Panc1 (cell line): ENCODE data around the gene ATG10. TPM values are rescaled to one million over a fixed set of nuclear protein-coding genes. Genes with fewer than 3 reads are reported as not detected.

Experiments used
- total RNA-seq: library from RNA; stranded (reverse); gene quantifications from one replicate; pipeline ENCODE4 v1.2.1, GENCODE V29; 2021; ENCODE audit not compliant: unreplicated experiment

Gene ATG10
- total RNA-seq, 1 experiment from 2014 or later = 14.0 TPM

Other genes starting within 250 kb of the ATG10 start
- gene SSBP2, start 220.9 kb upstream of the ATG10 start, total RNA-seq = 16.3 TPM